Left lung (tissue), 10 donors: ENCODE measurements around the gene HIF1AN. TPM values are rescaled to one million over a fixed set of nuclear protein-coding genes. Genes with fewer than 3 reads are reported as not detected.

ENCODE experiments used
- ATAC-seq: fragments of 200-7000 bp; cut with Tn5 transposase; one replicate; pipeline ENCODE4 v1.9.1; 2020; ENCODE audit warnings: moderate library complexity
- DNase-seq, 4 donors: peaks; one replicate each; pipeline ENCODE4 v3.0.0-alpha.2; 2013 to 2020
- H3K27ac ChIP-seq, 2 donors: fragments of 200-600 bp; sonication (generic) in 1 of 2; one replicate each; pipeline versions ENCODE4 v1.5.0 to v1.8.0; 2020 to 2021
- H3K27me3 ChIP-seq, 2 donors: fragments of 200-600 bp; sonication (generic) in 1 of 2; one replicate each; pipeline versions ENCODE4 v1.5.0 to v1.8.0; 2020 to 2021
- H3K36me3 ChIP-seq, 2 donors: fragments of 200-600 bp; sonication (generic) in 1 of 2; one replicate each; pipeline versions ENCODE4 v1.5.0 to v1.8.0; 2020 to 2021
- H3K4me1 ChIP-seq, 2 donors: fragments of 200-600 bp; one replicate each; pipeline ENCODE4 v1.8.0; 2021
- H3K4me3 ChIP-seq, 2 donors: fragments of 200-600 bp; sonication (generic) in 1 of 2; one replicate each; pipeline versions ENCODE4 v1.5.0 to v1.8.0; 2020 to 2021; ENCODE audit warnings: mild to moderate bottlenecking in 1 of 2
- H3K9me3 ChIP-seq, 2 donors: fragments of 200-600 bp; sonication (generic) in 1 of 2; one replicate each; pipeline versions ENCODE4 v1.5.0 to v1.8.0; 2020 to 2021
- CTCF ChIP-seq, 2 donors: fragments of 200-600 bp; sonication (generic) in 1 of 2; IDR thresholded peaks; one replicate each; pipeline versions ENCODE4 v1.5.0 to v1.8.0; 2021; ENCODE audit warnings: antibody characterized with exemption in 2 of 2
- intact Hi-C, 2 donors: fragments of 100-400 bp; cut with DNase I; formaldehyde crosslinking; loops; one replicate each; pipeline versions ENCODE4 v1.11.2 to v1.14.2; 2022
- polyA plus RNA-seq, 6 donors: library from polyadenylated mRNA; unstranded; fragments of 120-200 nt; gene quantifications; one replicate each; pipeline ENCODE4 v1.2.1, GENCODE V29; 2013; ENCODE audit not compliant: insufficient read length in 6 of 6
- total RNA-seq, 2 donors: library from RNA; stranded (reverse); fragmentation: NEBNext Ultra II Directional; extraction: Animal tissue kit (Norgen Biotek cat#: 25700); gene quantifications; one replicate each; pipeline ENCODE4 v1.2.1, GENCODE V29; 2021
- donor health status: DM: no; HTN: yes; CAD: no.
- donor health status: DM: no; HTN: no; CAD: no.

Gene HIF1AN
- total and polyA plus RNA-seq, 8 donors: 35.7 to 41.5 (median 37.9) TPM

DNA sequence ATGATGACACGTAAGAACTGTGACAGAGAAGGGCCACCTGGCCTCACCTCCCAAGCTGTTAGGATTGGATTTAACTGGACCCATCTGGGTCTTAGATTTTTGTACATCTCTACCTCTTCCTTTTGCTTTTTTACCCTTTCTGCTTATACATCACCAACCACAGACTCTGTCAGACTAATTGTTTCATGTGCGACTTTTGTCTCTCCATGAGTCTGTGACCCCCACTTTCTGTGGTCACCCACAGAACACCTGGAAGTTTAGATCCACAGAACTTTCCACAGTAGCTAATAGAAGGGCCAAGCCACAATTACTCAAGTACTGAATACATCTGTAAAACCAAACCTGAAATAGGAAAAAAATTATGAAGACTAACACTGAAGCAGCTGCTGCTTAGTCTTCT lies 39.2 kb upstream of the HIF1AN start:
- DNase-seq (no peak), ATAC-seq (no peak)
- no peak overlapping the region for H3K27ac ChIP-seq
- H3K4me1 ChIP-seq: no peaks in the 10 kb centered on the region
- no peaks in the 10 kb centered on the region for H3K9me3 ChIP-seq
- H3K4me3 ChIP-seq: no peak overlapping the region
- H3K27me3 ChIP-seq: no peaks in the 10 kb centered on the region
- intact Hi-C loops: no loop called here
- H3K36me3 ChIP-seq: peaks cover 0 to 91% of the 10 kb centered on the region in 2 donors
- TF ChIP-seq CTCF (IDR thresholded peaks at IDR 0.05): no peak

- Histone ChIP-seq H3K36me3 (peaks cover 0 to 84% of the 10 kb centered on the region in 2 donors), H3K4me1 (no peaks in the 10 kb centered on the region)
- no peak for ATAC-seq
These were observed 37.7 kb upstream of the HIF1AN start for GRCh38 chr10:100498059-100498458.

GRCh38 chr10:100501423-100501822 lies 34.3 kb upstream of the HIF1AN start:
- TF ChIP-seq CTCF (IDR thresholded peaks at IDR 0.05): no peak
- no peaks in the 10 kb centered on the region for H3K9me3 ChIP-seq

More at GRCh38 chr10:100498059-100498458, 37.7 kb upstream of the HIF1AN start:
- DNase-seq: no peak
- intact Hi-C loops: no loop called here
- TF ChIP-seq CTCF (IDR thresholded peaks at IDR 0.05): no peak
- H3K4me3 ChIP-seq: no peak overlapping the region
- no peaks in the 10 kb centered on the region for H3K27me3 ChIP-seq
- no peak overlapping the region for H3K27ac ChIP-seq
- no peaks in the 10 kb centered on the region for H3K9me3 ChIP-seq

GRCh38 chr10:100502926-100503494 lies 32.7 kb upstream of the HIF1AN start:
- intact Hi-C loops: no loop called here
- H3K27me3 ChIP-seq: no peaks in the 10 kb centered on the region
- H3K4me1 ChIP-seq: no peaks in the 10 kb centered on the region
- no peak for TF ChIP-seq CTCF (IDR thresholded peaks at IDR 0.05)
- H3K4me3 ChIP-seq: no peak overlapping the region
- no peak overlapping the region for H3K27ac ChIP-seq
- ATAC-seq (no peak), DNase-seq (no peak)
- H3K9me3 ChIP-seq: no peaks in the 10 kb centered on the region
- peaks cover 0 to 70% of the 10 kb centered on the region in 2 donors for H3K36me3 ChIP-seq

More at GRCh38 chr10:100501423-100501822, 34.3 kb upstream of the HIF1AN start:
- Histone ChIP-seq H3K27ac (no peak overlapping the region), H3K27me3 (no peaks in the 10 kb centered on the region), H3K36me3 (peaks cover 0 to 72% of the 10 kb centered on the region in 2 donors), H3K4me1 (no peaks in the 10 kb centered on the region), H3K4me3 (no peak overlapping the region)
- intact Hi-C loops: no loop called here
- ATAC-seq: no peak
- no peak for DNase-seq

DNA sequence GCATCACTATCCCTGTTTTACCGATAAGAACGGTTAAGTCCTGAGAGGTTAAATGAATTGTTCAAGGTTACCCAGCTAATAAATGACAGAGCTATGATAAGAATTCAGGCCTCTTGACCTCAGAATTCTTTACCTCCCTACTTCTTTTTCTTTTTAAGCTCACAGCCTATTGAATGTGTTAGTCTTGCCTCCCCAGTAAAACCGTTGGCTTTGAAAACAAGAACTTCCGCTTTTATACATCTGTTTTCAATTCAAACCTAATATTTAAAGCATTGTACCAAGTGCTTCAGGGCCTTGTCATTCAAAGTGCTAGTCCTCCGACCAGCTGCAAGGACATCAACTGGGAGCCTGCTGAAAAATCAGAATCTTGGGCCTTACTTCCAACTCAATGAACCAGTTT lies 31.6 kb upstream of the HIF1AN start:
- no peak for TF ChIP-seq CTCF (IDR thresholded peaks at IDR 0.05)
- Histone ChIP-seq H3K9me3 (no peaks in the 10 kb centered on the region), H3K36me3 (peaks cover 0 to 59% of the 10 kb centered on the region in 2 donors), H3K4me3 (no peak overlapping the region), H3K27ac (no peak overlapping the region), H3K4me1 (peaks cover 0 to 5% of the 10 kb centered on the region in 2 donors), H3K27me3 (no peaks in the 10 kb centered on the region)
- intact Hi-C loops: no loop called here
- DNase-seq (no peak), ATAC-seq (no peak)
